Mononuclear cell (primary cell): ENCODE data around the gene KANSL1L. TPM values are rescaled to one million over a fixed set of nuclear protein-coding genes. Genes with fewer than 3 reads are reported as not detected.

Experiments used
- H3K27me3 ChIP-seq: 2 replicates; pipeline ENCODE4 v1.6.0; 2011; ENCODE audit warnings: low read length, control low read depth; ENCODE audit not compliant: insufficient read depth
- H3K4me1 ChIP-seq: 2 replicates; pipeline ENCODE4 v1.5.1; 2011; ENCODE audit warnings: mild to moderate bottlenecking, low read length, control low read depth; ENCODE audit not compliant: insufficient read depth
- H3K4me3 ChIP-seq: 2 replicates; pipeline ENCODE4 v1.5.1; 2011; ENCODE audit warnings: mild to moderate bottlenecking, low read length, moderate library complexity
- H3K9me3 ChIP-seq: 2 replicates; pipeline ENCODE4 v1.5.1; 2011; ENCODE audit warnings: low read depth, mild to moderate bottlenecking, control low read depth, low read length
- total RNA-seq: library from RNA; depleted of rRNA; stranded (reverse); fragments of >200 nt; gene quantifications from one replicate; pipeline ENCODE4 v1.2.3, GENCODE V29; 2012

Gene KANSL1L
- total RNA-seq, 1 donor: 15.4 TPM

DNA sequence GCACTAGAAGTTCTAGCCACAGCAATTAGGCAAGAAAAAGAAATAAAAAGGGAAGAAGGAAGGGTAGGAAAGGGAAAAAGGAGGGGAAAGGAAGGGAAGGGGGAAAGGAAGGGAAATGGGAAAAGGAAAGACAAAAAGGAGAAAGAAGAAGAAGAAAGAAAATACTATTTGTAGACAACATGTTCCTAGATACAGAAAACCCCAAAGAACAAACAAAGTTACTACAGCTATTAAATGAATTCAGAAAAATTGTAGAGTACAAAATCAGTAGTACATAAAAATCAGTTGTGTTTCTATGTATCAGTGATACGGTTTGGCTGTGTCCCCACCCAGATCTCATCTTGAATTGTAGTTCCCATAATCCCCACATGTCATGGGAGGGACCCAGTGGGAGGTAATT is 116.5 kb downstream of the KANSL1L start:
- H3K27me3 ChIP-seq: no peaks in the 10 kb centered on the region
- H3K4me3 ChIP-seq: no peak overlapping the region
- H3K4me1 ChIP-seq: no peaks in the 10 kb centered on the region
- H3K9me3 ChIP-seq: peaks cover 10% of the 10 kb centered on the region

- H3K4me1 ChIP-seq: no peaks in the 10 kb centered on the region
- H3K27me3 ChIP-seq: no peaks in the 10 kb centered on the region
- H3K9me3 ChIP-seq: peaks cover 10% of the 10 kb centered on the region
- no peak overlapping the region for H3K4me3 ChIP-seq
These were observed 120.3 kb downstream of the KANSL1L start for GRCh38 chr2:210050885-210051284.

GRCh38 chr2:210049831-210050230 is 121.4 kb downstream of the KANSL1L start:
- Histone ChIP-seq H3K4me1 (no peaks in the 10 kb centered on the region), H3K4me3 (no peak overlapping the region), H3K9me3 (peaks cover 3% of the 10 kb centered on the region), H3K27me3 (no peaks in the 10 kb centered on the region)

DNA sequence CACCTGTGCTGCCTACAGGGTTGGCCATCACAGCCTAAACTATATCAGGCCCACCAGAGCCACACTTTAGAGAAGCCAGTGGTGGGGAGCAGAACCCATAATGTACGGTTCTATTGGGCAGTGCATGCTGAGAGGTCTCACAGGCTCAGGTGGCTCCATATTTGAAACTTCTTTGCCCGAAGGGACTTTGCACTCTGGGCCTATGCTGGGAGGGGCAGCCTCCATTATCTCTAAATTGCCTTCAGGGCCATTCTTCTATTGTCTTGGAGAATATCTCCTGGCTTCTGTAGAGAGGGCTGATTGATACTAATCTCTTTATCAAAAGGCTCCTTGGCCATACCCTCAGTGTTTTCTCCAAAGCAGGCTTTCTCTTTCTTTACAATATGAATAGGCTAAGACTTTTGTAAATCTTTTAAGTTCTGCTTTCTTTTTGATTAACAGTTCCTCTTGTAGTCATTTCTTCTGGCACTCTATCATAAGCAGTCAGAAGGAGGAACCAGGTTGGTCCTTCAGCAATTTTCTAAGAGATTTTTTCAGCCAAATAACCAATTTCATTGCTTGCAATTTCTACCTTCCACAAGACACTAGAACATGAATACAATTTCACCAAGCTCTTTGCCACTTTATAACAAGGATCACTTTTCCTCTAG is 124.2 kb downstream of the KANSL1L start:
- H3K4me1 ChIP-seq: no peaks in the 10 kb centered on the region
- H3K27me3 ChIP-seq: no peaks in the 10 kb centered on the region
- no peak overlapping the region for H3K4me3 ChIP-seq
- H3K9me3 ChIP-seq: no peaks in the 10 kb centered on the region

- H3K27me3 ChIP-seq: no peaks in the 10 kb centered on the region
- H3K4me3 ChIP-seq: no peak overlapping the region
- H3K4me1 ChIP-seq: no peaks in the 10 kb centered on the region
- no peaks in the 10 kb centered on the region for H3K9me3 ChIP-seq
These were observed 133.1 kb downstream of the KANSL1L start for GRCh38 chr2:210038078-210038477.

DNA sequence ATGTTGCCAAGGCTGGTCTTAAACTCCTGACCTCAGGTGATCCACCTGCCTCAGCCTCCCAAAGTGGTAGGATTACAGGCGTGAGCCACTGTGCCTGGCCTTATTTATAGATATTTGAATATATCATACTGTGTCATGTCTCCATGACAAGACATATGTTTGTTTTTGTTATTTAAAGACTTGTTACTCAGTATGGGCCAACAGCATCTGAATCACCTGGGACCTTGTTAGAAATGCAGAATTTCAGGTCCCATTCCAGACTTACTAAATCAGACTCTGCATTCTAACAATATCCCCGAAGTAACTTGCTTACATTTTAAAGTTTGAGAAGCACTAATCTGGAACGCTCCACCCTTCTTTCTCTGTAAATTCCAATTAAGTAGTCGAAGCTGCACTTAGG is 135.5 kb downstream of the KANSL1L start:
- Histone ChIP-seq H3K27me3 (no peaks in the 10 kb centered on the region), H3K4me1 (no peaks in the 10 kb centered on the region), H3K4me3 (no peak overlapping the region), H3K9me3 (no peaks in the 10 kb centered on the region)

GRCh38 chr2:210034087-210034683 is 137.0 kb downstream of the KANSL1L start:
- Histone ChIP-seq H3K27me3 (no peaks in the 10 kb centered on the region), H3K4me3 (no peak overlapping the region), H3K9me3 (no peaks in the 10 kb centered on the region), H3K4me1 (no peaks in the 10 kb centered on the region)

DNA sequence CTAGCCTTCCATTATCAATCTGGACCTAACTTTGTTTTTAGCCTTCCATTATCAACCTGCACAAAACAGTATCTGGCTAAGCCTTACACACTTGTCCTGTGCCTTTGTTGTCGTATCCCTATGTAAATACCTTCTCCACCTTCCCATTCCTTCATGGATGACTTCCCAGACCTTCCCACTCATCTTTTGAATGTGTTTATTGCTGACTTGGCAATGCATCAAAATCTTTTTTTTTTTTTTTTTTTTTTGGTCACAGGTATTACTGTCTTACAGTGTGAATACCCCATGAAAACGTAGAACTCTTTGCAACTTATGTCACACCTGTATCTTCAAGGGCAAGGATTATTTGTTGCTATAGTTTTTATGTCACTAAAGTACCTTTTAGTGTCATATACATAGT is 143.0 kb downstream of the KANSL1L start:
- Histone ChIP-seq H3K9me3 (no peaks in the 10 kb centered on the region), H3K27me3 (no peaks in the 10 kb centered on the region), H3K4me3 (no peak overlapping the region), H3K4me1 (no peaks in the 10 kb centered on the region)

DNA sequence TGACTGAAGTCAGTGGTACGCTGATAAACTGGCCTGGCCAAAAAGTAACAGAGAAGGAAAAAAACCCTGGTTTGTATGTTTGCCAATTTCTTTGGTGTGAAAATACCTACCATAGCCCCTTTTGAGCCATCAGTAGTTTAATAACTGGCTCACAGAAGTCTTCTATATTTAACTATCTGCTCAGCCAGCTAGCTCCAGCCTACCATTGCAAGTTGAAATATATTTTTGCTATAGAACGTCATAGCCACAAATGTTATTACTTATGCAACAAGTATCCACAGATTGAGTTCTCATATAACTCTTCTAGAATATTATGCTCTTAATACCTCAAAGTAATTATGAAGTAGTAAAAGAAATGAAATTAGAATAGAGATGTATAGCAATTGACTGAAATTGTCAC is 143.6 kb downstream of the KANSL1L start:
- Histone ChIP-seq H3K4me1 (no peaks in the 10 kb centered on the region), H3K4me3 (no peak overlapping the region), H3K9me3 (no peaks in the 10 kb centered on the region), H3K27me3 (no peaks in the 10 kb centered on the region)

GRCh38 chr2:210022824-210023223 is 148.4 kb downstream of the KANSL1L start:
- Histone ChIP-seq H3K4me3 (no peak overlapping the region), H3K9me3 (no peaks in the 10 kb centered on the region), H3K4me1 (no peaks in the 10 kb centered on the region), H3K27me3 (no peaks in the 10 kb centered on the region)

- Histone ChIP-seq H3K4me3 (no peak overlapping the region), H3K27me3 (no peaks in the 10 kb centered on the region), H3K9me3 (no peaks in the 10 kb centered on the region), H3K4me1 (no peaks in the 10 kb centered on the region)
These were observed 151.1 kb downstream of the KANSL1L start for GRCh38 chr2:210020138-210020537.

GRCh38 chr2:210009896-210010295 is 161.3 kb downstream of the KANSL1L start:
- peaks cover 21% of the 10 kb centered on the region for H3K4me1 ChIP-seq
- H3K27me3 ChIP-seq: no peaks in the 10 kb centered on the region
- H3K9me3 ChIP-seq: no peaks in the 10 kb centered on the region
- H3K4me3 ChIP-seq: no peak overlapping the region

GRCh38 chr2:210009126-210009525 is 162.1 kb downstream of the KANSL1L start:
- peaks cover 29% of the 10 kb centered on the region for H3K4me1 ChIP-seq
- no peaks in the 10 kb centered on the region for H3K27me3 ChIP-seq
- H3K4me3 ChIP-seq: no peak overlapping the region
- H3K9me3 ChIP-seq: no peaks in the 10 kb centered on the region

DNA sequence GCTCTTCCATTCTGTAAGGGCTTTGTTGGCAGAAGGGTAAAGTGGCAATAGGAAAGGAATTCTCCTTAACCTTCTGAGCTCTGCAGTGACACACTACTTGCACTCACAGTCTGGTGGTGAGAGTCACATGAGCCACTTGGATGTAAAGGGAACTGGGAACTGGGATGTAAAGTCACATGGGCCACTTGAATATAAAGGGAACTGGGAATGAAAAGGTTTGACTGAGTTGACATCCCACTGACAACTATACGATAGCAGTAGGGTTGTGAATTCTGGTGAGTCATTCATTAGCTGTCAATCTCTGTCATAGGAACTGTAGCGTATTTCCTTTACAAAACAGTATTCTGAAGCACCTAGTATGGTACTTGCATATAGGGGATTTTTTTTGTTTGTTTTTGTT is 163.3 kb downstream of the KANSL1L start:
- no peaks in the 10 kb centered on the region for H3K9me3 ChIP-seq
- H3K4me1 ChIP-seq: peaks cover 41% of the 10 kb centered on the region
- no peak overlapping the region for H3K4me3 ChIP-seq
- H3K27me3 ChIP-seq: no peaks in the 10 kb centered on the region

GRCh38 chr2:210004881-210005280 is 166.3 kb downstream of the KANSL1L start:
- H3K9me3 ChIP-seq: no peaks in the 10 kb centered on the region
- no peak overlapping the region for H3K4me3 ChIP-seq
- peaks cover 49% of the 10 kb centered on the region for H3K4me1 ChIP-seq
- no peaks in the 10 kb centered on the region for H3K27me3 ChIP-seq

GRCh38 chr2:210003359-210003758 is 167.8 kb downstream of the KANSL1L start:
- H3K4me1 ChIP-seq: peaks cover 49% of the 10 kb centered on the region
- peak overlapping the region; percentile 97 for H3K4me3 ChIP-seq
- no peaks in the 10 kb centered on the region for H3K27me3 ChIP-seq
- H3K9me3 ChIP-seq: no peaks in the 10 kb centered on the region
